KOPT-K1 (cell line): ENCODE measurements around the gene ZNF438.
A peak's percentile ranks its signal among the peaks of the same experiment; 100 is the strongest.
"Not testable (repeated sequence)": the region's sequence is repeated elsewhere in the genome, so short reads cannot be mapped to it uniquely, and the experiment has no call there.

Source experiments
- H3K27ac ChIP-seq: fragments of 200-600 bp; sonication (generic); 2 replicates; pipeline ENCODE4 v1.5.1; 2016; ENCODE audit warnings: antibody characterized with exemption, mild to moderate bottlenecking, low read depth, low read length; ENCODE audit not compliant: poor library complexity, severe bottlenecking
- H3K36me3 ChIP-seq: fragments of 200-600 bp; sonication (generic); 2 replicates; pipeline ENCODE4 v1.5.1; 2017; ENCODE audit warnings: antibody characterized with exemption, mild to moderate bottlenecking, low read length, moderate library complexity; ENCODE audit not compliant: insufficient read depth
- H3K9me3 ChIP-seq: fragments of 200-600 bp; sonication (generic); 2 replicates; pipeline ENCODE4 v1.5.1; 2017; ENCODE audit warnings: antibody characterized with exemption, low read length, mild to moderate bottlenecking; ENCODE audit not compliant: insufficient read depth, poor library complexity, severe bottlenecking

ZNF438 gene

GRCh38 chr10:30816820-30817171, 214.9 kb downstream of the ZNF438 start:
- H3K9me3 ChIP-seq: no peaks in the 10 kb centered on the region
- no peak overlapping the region for H3K27ac ChIP-seq
- no peaks in the 10 kb centered on the region for H3K36me3 ChIP-seq

DNA sequence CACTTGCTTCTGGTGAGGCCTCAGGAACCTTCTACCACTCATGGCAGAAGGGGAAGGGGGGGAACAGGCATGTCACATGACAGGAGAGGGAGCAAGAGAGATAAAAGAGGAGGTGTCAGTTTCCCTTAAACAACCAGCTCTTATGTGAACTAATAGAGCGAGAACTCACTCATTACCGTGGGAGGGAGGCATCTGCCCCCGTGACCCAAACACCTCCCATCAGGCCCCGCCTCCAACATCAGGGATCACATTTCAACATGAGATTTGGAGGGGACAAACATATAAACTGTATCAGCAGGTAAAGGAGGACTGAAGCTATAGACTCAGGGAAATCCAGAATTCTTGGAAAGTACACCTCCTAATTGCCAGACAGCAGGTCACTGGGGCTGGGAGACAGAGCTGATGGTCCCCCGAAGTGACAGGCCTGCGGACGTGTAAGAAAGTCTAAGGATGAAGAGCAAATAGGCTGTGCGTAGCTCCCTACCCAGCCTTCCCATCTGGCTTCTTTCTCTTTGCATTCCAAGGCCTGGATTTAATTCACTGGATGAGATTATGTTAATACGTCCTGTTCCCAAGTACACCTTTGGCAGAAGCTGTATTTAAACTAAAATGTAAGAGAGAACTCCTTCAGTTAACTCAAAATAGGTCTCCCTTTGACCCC, 215.4 kb downstream of the ZNF438 start:
- no peaks in the 10 kb centered on the region for H3K9me3 ChIP-seq
- H3K27ac ChIP-seq: no peak overlapping the region
- H3K36me3 ChIP-seq: no peaks in the 10 kb centered on the region

DNA sequence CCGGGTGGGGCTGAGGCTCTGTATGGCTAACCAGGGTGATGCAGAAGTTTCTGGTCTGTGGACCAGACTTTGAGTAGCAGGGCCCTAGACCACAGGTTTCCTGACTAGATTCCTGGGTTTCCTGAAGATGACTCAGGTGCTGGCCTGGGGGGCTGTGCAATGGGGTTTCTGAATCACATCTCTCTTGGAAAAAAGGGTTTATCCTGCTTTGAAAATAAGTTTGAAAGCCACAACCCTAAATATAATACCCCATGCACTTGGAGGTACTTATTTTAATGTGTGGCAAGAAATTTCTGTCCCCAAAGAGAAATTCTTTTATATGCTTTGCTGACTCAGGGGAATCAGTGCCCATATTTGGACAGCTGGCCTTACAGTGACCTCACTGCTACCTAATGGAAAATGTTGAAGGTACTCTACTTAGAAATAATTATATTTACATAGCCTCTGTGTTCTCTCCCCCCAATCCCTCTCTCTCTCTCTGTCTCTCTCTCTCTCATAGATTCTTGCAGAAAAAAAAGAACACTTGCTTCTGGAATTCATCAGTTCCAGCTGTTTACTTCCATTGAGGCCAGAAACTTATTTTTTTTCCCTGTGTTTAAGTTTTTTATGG, 217.7 kb downstream of the ZNF438 start:
- Histone ChIP-seq H3K9me3 (no peaks in the 10 kb centered on the region), H3K27ac (no peak overlapping the region), H3K36me3 (no peaks in the 10 kb centered on the region)

GRCh38 chr10:30812018-30812851, 219.4 kb downstream of the ZNF438 start:
- peak overlapping the region; percentile 49 for H3K27ac ChIP-seq
- H3K36me3 ChIP-seq: no peaks in the 10 kb centered on the region
- no peaks in the 10 kb centered on the region for H3K9me3 ChIP-seq

DNA sequence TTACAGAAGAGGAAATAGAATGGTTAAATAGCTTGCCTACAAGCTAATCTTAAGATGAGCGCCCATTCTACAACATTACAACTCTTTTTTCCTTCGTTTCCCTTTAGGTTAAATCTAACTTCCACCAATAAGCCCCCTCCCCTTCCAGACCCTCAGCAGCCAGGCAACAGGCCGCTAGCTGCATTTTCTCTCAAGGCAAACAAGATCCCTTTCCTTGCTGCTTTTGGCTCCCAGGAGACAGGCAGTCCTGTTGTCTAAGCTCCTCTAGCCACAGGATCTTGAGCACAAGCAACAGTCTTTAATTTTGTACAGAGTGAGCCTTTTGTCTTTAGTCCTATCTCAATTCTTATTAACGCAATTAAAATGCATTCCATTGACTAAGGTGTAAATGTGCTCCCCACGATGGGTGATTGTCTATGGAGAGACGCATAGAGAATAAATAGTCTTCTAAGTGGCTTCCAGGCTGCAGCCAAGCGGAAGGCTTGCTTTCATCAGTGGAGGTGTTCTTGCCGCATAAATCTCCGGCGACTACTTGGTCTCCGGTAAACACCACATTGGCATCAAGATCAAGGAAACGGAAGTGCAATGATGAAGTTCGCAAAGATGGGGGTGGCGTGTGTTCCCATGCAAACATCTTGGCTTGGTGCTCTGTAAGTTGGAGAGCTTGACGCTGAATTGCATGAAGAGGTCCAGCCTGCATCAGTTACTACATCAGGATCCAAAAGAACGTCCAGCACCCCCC, 220.2 kb downstream of the ZNF438 start:
- Histone ChIP-seq H3K9me3 (no peaks in the 10 kb centered on the region), H3K36me3 (no peaks in the 10 kb centered on the region), H3K27ac (peak overlapping the region; percentile 49)

- Histone ChIP-seq H3K27ac (no peak overlapping the region), H3K9me3 (no peaks in the 10 kb centered on the region), H3K36me3 (no peaks in the 10 kb centered on the region)
Observed at GRCh38 chr10:30810416-30810815, 221.2 kb downstream of the ZNF438 start.

DNA sequence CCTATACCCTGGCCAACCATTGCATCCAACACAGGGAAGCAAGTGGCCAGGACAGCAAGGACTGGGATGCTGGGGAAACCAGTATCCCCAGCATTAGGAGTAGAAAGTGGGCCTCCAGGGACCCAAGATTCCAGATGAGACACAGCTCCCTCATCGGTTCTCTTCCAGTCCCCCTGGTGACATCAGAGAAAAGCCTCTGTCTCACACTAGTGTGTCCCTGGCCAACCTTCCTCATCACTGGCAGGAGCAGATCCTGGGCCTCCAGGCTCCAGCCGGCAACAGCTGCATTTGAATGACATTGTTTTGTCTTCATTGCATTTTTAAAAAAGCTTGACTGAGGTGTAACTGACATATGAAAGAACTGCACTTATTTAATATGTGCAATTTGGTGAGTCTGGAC, 224.8 kb downstream of the ZNF438 start:
- H3K9me3 ChIP-seq: no peaks in the 10 kb centered on the region
- no peaks in the 10 kb centered on the region for H3K36me3 ChIP-seq
- H3K27ac ChIP-seq: peak overlapping the region; percentile 68

- Histone ChIP-seq H3K36me3 (no peaks in the 10 kb centered on the region), H3K27ac (peak overlapping the region; percentile 28), H3K9me3 (no peaks in the 10 kb centered on the region)
Observed at GRCh38 chr10:30805061-30805460, 226.6 kb downstream of the ZNF438 start.

- Histone ChIP-seq H3K9me3 (no peaks in the 10 kb centered on the region), H3K27ac (peak overlapping the region; percentile 28), H3K36me3 (no peaks in the 10 kb centered on the region)
Observed at GRCh38 chr10:30804478-30805055, 227.1 kb downstream of the ZNF438 start.

DNA sequence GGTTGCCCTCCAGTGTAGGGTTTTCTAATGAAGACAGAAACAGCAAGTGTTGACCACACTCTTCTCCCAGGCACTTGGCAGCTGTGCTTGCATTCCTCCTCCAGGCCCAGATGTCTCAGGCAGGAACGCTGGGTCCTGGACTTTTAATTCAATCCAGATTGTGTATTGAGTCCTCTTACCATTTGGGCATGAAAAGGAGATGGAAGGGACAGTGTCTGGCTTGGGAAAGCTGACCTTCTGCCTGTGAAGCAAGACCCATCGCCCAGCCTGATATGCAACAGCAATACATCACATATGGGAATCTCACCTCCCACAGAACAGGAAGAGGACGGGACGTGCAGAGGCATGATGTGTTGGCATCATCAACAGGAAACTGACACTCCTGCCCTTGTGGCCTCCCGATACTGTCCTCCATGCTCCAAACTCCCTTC, 227.8 kb downstream of the ZNF438 start:
- peak overlapping the region; percentile 28 for H3K27ac ChIP-seq
- H3K36me3 ChIP-seq: no peaks in the 10 kb centered on the region
- H3K9me3 ChIP-seq: no peaks in the 10 kb centered on the region

DNA sequence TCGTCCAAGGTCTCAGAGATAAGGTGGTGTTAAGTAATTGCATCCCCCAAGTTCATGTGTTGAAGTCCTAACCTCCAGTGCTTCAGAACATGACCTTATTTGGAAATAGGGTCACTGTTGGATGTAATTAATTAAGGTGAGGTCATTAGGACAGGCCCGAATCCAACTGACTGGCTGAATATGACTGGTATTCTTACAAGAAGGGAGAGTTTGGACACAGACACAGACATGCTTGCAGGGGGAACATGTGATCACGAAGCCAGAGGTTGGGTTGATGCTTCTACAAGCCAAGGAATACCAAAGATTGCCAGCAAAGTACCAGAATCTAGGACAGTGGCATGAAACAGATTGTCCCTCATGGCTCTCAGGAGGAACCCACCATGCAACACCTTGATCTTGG, 228.6 kb downstream of the ZNF438 start:
- Histone ChIP-seq H3K9me3 (no peaks in the 10 kb centered on the region), H3K27ac (no peak overlapping the region), H3K36me3 (no peaks in the 10 kb centered on the region)

DNA sequence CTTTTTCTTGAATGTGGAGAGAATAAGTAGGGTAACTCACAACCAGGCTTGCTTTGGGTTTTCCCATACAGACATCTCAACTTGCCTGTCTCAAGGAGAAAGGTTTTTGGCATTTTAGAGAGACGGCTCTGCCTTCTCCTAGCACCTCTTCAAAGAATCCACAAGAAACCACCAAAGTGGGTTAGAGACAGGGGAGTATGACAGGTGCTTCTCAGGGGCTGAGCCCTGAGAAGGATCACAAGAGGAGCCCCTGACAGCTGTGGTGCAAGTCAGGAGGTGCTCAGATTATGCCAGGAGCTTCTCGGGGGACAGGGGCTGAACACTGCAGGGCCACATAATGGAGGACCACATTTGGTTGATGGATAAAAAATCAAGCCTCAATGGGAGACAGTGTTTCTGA, 231.3 kb downstream of the ZNF438 start:
- no peaks in the 10 kb centered on the region for H3K9me3 ChIP-seq
- no peaks in the 10 kb centered on the region for H3K36me3 ChIP-seq
- no peak overlapping the region for H3K27ac ChIP-seq

DNA sequence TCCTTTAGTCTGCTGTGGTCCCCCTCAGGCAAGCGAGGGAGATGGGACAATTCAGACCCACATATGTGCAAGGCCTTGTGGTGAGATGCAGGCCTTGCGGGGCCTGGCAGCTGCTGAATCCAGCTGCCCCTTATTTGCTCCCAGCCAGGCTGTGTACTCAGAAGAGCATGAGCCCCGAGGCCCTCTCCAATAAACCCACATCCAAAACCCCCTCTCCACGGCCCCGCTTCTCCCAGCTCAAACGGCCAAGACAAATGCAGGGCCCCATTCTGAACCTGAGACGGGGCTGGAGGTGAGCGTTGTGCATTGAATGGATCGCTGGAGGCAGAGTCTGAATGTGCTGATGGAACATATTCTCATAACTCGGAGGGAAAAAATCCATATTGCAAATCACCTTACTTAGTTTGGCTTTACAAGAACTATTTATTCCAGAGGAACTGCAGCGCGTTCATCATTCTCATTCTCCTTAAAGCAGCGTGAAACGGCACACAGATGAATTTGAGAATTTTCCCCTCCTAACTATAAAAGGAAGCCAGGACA, 232.9 kb downstream of the ZNF438 start:
- no peak overlapping the region for H3K27ac ChIP-seq
- H3K36me3 ChIP-seq: no peaks in the 10 kb centered on the region
- H3K9me3 ChIP-seq: no peaks in the 10 kb centered on the region

DNA sequence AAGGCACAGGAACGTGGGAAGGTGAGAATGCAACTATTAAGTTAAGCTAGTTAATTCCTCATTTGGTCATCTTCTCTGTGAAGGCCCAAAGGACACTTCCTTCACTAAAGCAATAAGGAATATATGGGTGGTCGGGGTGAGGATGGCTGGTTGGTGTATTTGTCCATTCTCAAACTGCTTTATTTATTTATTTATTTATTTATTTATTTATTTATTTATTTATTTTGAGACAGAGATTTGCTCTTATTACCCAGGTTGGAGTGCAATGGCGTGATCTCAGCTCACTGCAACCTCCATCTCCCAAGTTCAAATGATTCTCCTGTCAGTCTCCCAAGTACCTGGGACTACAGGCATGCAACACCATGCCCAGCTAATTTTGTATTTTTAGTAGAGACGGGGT, 236.6 kb downstream of the ZNF438 start:
- H3K9me3 ChIP-seq, H3K27ac ChIP-seq, H3K36me3 ChIP-seq: not testable (repeated sequence)
